ENCODE results near the gene ACD.
"Not testable (repeated sequence)": the region's sequence is repeated elsewhere in the genome, so short reads cannot be mapped to it uniquely, and the experiment has no call there.

Gene ACD

DNA sequence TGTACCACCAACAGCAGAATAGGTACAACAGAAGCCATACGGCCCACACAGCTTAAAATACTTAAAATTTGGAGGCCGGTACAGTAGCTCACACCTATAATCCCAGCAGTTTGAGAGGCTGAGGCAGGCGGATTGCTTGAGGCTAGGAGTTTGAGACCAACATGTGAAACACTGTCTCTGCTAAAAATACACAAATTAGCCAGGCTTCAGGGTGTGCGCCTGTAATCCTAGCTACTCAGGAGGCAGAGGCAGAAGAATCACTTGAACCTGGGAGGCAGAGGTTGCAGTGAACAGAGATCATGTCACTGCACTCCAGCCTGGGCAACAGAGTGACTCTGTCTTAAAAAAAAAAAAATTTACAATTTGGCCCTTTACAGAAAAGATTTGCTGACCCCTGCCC, 42.1 kb upstream of the ACD start:
- DNase-seq (ENCODE audit: low read depth), result no peak
- TF ChIP-seq CTCF (IDR thresholded peaks at IDR 0.05; ENCODE audit: low read length, missing control alignments), result no peak

GRCh38 chr16:67701420-67701819, 41.4 kb upstream of the ACD start:
- TF ChIP-seq CTCF (IDR thresholded peaks at IDR 0.05; ENCODE audit: low read length, missing control alignments), result no peak
- no peak overlapping the region for H3K4me3 ChIP-seq (replicated peaks; ENCODE audit: low read depth, low read length)
- DNase-seq (ENCODE audit: low read depth), result no peak

More for the DNA sequence above, 42.1 kb upstream of the ACD start:
- no peak overlapping the region for H3K4me3 ChIP-seq (replicated peaks; ENCODE audit: low read depth, low read length)

- H3K4me3 ChIP-seq (replicated peaks; ENCODE audit: low read depth, low read length), result no peak overlapping the region
- TF ChIP-seq CTCF (IDR thresholded peaks at IDR 0.05; ENCODE audit: low read length, missing control alignments), result no peak
- no peak for DNase-seq (ENCODE audit: low read depth)
These were observed 39.2 kb upstream of the ACD start for GRCh38 chr16:67699265-67699664.

DNA sequence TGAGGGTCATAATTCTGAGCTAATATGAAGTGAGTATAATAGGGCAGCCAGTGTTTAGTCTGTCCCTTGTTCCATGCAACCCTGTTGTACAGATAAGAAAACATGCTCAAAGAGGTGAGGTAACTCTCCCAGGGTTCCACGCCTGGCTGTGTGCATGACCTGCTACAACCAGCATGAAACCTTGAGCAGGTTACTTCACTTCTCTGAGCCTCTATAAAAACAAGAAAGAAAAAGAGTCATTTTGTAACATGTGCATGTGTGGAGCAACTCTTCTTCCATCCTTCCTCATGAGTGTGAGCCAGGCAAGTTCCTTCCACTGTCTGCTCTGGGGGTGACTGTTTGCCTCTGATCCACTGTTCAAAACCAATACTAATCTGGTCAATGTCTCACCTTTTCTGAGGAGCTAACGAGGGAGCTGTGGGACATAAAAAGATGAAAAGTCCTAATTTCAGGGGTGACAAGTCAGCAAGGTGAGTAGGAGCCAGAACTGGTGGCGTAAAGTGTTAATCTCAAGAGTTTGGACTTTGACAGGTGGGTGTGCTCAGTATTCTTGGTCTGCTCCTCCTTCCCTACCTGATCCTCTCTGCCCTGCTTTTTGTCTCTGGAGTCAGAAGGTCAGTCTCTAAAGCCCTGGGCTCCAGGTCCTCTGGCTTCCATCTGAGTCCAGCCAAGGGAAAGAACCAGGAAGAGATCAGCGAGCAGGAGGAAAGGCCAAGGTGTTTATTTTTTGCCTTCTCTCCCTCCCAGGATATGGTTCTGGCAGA, 37.5 kb upstream of the ACD start:
- TF ChIP-seq CTCF (IDR thresholded peaks at IDR 0.05; ENCODE audit: low read length, missing control alignments), result no peak
- H3K4me3 ChIP-seq (replicated peaks; ENCODE audit: low read depth, low read length), result no peak overlapping the region
- no peak for DNase-seq (ENCODE audit: low read depth)

GRCh38 chr16:67694611-67695010, 34.6 kb upstream of the ACD start:
- no peak for DNase-seq (ENCODE audit: low read depth)
- TF ChIP-seq CTCF (IDR thresholded peaks at IDR 0.05; ENCODE audit: low read length, missing control alignments), result no peak
- no peak overlapping the region for H3K4me3 ChIP-seq (replicated peaks; ENCODE audit: low read depth, low read length)

- not testable (repeated sequence) for H3K4me3 ChIP-seq (replicated peaks; ENCODE audit: low read depth, low read length); DNase-seq (ENCODE audit: low read depth)
These were observed 33.6 kb upstream of the ACD start for GRCh38 chr16:67693517-67694285.

- no peak for TF ChIP-seq CTCF (IDR thresholded peaks at IDR 0.05; ENCODE audit: low read length, missing control alignments)
- H3K4me3 ChIP-seq (replicated peaks; ENCODE audit: low read depth, low read length), result no peak overlapping the region
- DNase-seq (ENCODE audit: low read depth), result no peak
These were observed 25.5 kb upstream of the ACD start for GRCh38 chr16:67685388-67686112.
